Gastroesophageal sphincter (tissue), 4 donors: ENCODE data around the gene SMURF2. TPM values are rescaled to one million over a fixed set of nuclear protein-coding genes. Genes with fewer than 3 reads are reported as not detected.

Experiments used
- ATAC-seq: fragments of 150-250 bp; one replicate; pipeline ENCODE4 v1.9.1; 2016; ENCODE audit warnings: mild to moderate bottlenecking, moderate library complexity
- H3K27ac ChIP-seq, 4 donors: fragments of 200-600 bp; sonication (generic) in 3 of 4; 1 replicate in 3 of 4; 2 replicates in 1 of 4; pipeline ENCODE4 v1.5.1; 2016 to 2019
- H3K27me3 ChIP-seq: fragments of 200-600 bp; sonication (generic); one replicate; pipeline ENCODE4 v1.5.1; 2019
- H3K36me3 ChIP-seq, 2 donors: fragments of 200-600 bp; sonication (generic); one replicate each; pipeline ENCODE4 v1.5.1; 2019; ENCODE audit warnings: control low read depth in 1 of 2
- H3K4me1 ChIP-seq, 3 donors: fragments of 200-600 bp; sonication (generic); 1 replicate in 2 of 3; 2 replicates in 1 of 3; pipeline ENCODE4 v1.5.1; 2016 to 2019; ENCODE audit warnings: control low read depth in 2 of 3
- H3K4me3 ChIP-seq, 2 donors: fragments of 200-600 bp; sonication (generic); one replicate each; pipeline ENCODE4 v1.5.1; 2019; ENCODE audit warnings: mild to moderate bottlenecking in 1 of 2, moderate library complexity in 1 of 2
- H3K9me3 ChIP-seq, 3 donors: fragments of 200-600 bp; sonication (generic); one replicate each; pipeline ENCODE4 v1.5.1; 2017 to 2019; ENCODE audit warnings: control low read depth in 2 of 3
- CTCF ChIP-seq, 4 experiments: fragments of 200-600 bp in 2 of 4; fragments of 450-650 bp in 2 of 4; sonication (generic) in 1 of 4; IDR thresholded peaks; one replicate each; pipeline ENCODE4 v1.5.1; 2017 to 2019; ENCODE audit warnings: antibody characterized with exemption in 4 of 4, mild to moderate bottlenecking in 2 of 4, moderate library complexity in 2 of 4
- EP300 ChIP-seq: sonication (generic); formaldehyde crosslinking; IDR thresholded peaks from one replicate; pipeline ENCODE4 v1.6.1; 2017; ENCODE audit warnings: antibody characterized with exemption, mild to moderate bottlenecking
- POLR2A ChIP-seq, 2 donors: fragments of 450-650 bp; IDR thresholded peaks; one replicate each; pipeline ENCODE4 v1.6.1; 2017; ENCODE audit warnings: antibody characterized with exemption in 2 of 2, mild to moderate bottlenecking in 2 of 2, moderate library complexity in 1 of 2
- POLR2AphosphoS5 ChIP-seq: sonication (generic); formaldehyde crosslinking; IDR thresholded peaks from one replicate; pipeline ENCODE4 v1.6.1; 2017; ENCODE audit warnings: antibody characterized with exemption
- WGBS, 2 donors: methylation state at CpG; one replicate each; pipeline ENCODE4 v1.1.5; 2018; ENCODE audit warnings: low coverage in 1 of 2; 5-methylcytosine and 5-hydroxymethylcytosine counted together
- total RNA-seq, 4 donors: library from RNA; depleted of rRNA; stranded (reverse); fragments of >200 nt; gene quantifications; one replicate each; pipeline ENCODE4 v1.1.0, GENCODE V29; 2016

Gene SMURF2
- total RNA-seq, 4 donors from 2014 or later: 35.0 to 60.8 (median 37.9) TPM

GRCh38 chr17:64547319-64547718 is 114.8 kb downstream of the SMURF2 start:
- H3K27me3 ChIP-seq: no peaks in the 10 kb centered on the region
- 68 to 81% methylated on average over 8 to 10 of the region's 10 CpGs for WGBS, 2 donors
- H3K27ac ChIP-seq: no peak overlapping the region
- peaks cover 0 to 93% of the 10 kb centered on the region in 2 donors for H3K36me3 ChIP-seq
- no peaks in the 10 kb centered on the region for H3K4me1 ChIP-seq
- H3K4me3 ChIP-seq: no peak overlapping the region
- no peak for ATAC-seq
- no peak for TF ChIP-seq POLR2AphosphoS5
- no peak for TF ChIP-seq POLR2A (IDR thresholded peaks at IDR 0.05)
- TF ChIP-seq EP300: no peak
- no peak for TF ChIP-seq CTCF (IDR thresholded peaks at IDR 0.05)
- H3K9me3 ChIP-seq: no peaks in the 10 kb centered on the region

GRCh38 chr17:64546716-64547115 is 115.4 kb downstream of the SMURF2 start:
- no peaks in the 10 kb centered on the region for H3K9me3 ChIP-seq

GRCh38 chr17:64544742-64545141 is 117.4 kb downstream of the SMURF2 start:
- Histone ChIP-seq H3K27me3 (no peaks in the 10 kb centered on the region), H3K36me3 (peaks cover 0 to 95% of the 10 kb centered on the region in 2 donors), H3K9me3 (no peaks in the 10 kb centered on the region), H3K27ac (no peak overlapping the region), H3K4me1 (no peaks in the 10 kb centered on the region), H3K4me3 (no peak overlapping the region)
- WGBS, 2 donors: 83 to 93% methylated on average over 2 of the region's 2 CpGs
- TF ChIP-seq POLR2A (IDR thresholded peaks at IDR 0.05) (no peak), POLR2AphosphoS5 (no peak), CTCF (IDR thresholded peaks at IDR 0.05) (no peak), EP300 (no peak)
- no peak for ATAC-seq

More at GRCh38 chr17:64546716-64547115, 115.4 kb downstream of the SMURF2 start:
- no peak overlapping the region for H3K4me3 ChIP-seq
- H3K27me3 ChIP-seq: no peaks in the 10 kb centered on the region
- no peaks in the 10 kb centered on the region for H3K4me1 ChIP-seq
- no peak for TF ChIP-seq CTCF (IDR thresholded peaks at IDR 0.05)
- no peak for TF ChIP-seq POLR2AphosphoS5
- TF ChIP-seq POLR2A (IDR thresholded peaks at IDR 0.05): no peak
- no peak for TF ChIP-seq EP300
- ATAC-seq: no peak
- WGBS, 2 donors: 69 to 88% methylated on average over 2 to 7 of the region's 7 CpGs
- peaks cover 0 to 95% of the 10 kb centered on the region in 2 donors for H3K36me3 ChIP-seq
- H3K27ac ChIP-seq: no peak overlapping the region

- ATAC-seq: no peak
- no peaks in the 10 kb centered on the region for H3K9me3 ChIP-seq
- H3K27ac ChIP-seq: no peak overlapping the region
- H3K36me3 ChIP-seq: peaks cover 0 to 98% of the 10 kb centered on the region in 2 donors
- H3K27me3 ChIP-seq: no peaks in the 10 kb centered on the region
- H3K4me3 ChIP-seq: no peak overlapping the region
- 88% methylated on average over 4 to 5 of the region's 5 CpGs for WGBS, 2 donors
- TF ChIP-seq EP300 (no peak), POLR2AphosphoS5 (no peak), POLR2A (IDR thresholded peaks at IDR 0.05) (no peak), CTCF (IDR thresholded peaks at IDR 0.05) (no peak)
- H3K4me1 ChIP-seq: no peaks in the 10 kb centered on the region
Measured at GRCh38 chr17:64540118-64540776, 121.9 kb downstream of the SMURF2 start.

GRCh38 chr17:64538508-64539130 is 123.5 kb downstream of the SMURF2 start:
- H3K4me3 ChIP-seq: no peak overlapping the region
- 77 to 83% methylated on average over 5 to 7 of the region's 7 CpGs for WGBS, 2 donors
- H3K9me3 ChIP-seq: no peaks in the 10 kb centered on the region
- no peak for ATAC-seq
- H3K27me3 ChIP-seq: no peaks in the 10 kb centered on the region
- peak overlapping the region in 1 of 4 donors; percentile 7 for H3K27ac ChIP-seq
- TF ChIP-seq EP300: no peak
- no peak for TF ChIP-seq POLR2A (IDR thresholded peaks at IDR 0.05)
- no peak for TF ChIP-seq POLR2AphosphoS5
- TF ChIP-seq CTCF (IDR thresholded peaks at IDR 0.05): no peak
- H3K4me1 ChIP-seq: no peaks in the 10 kb centered on the region
- H3K36me3 ChIP-seq: peaks cover 0 to 99% of the 10 kb centered on the region in 2 donors
